Activated CD4-positive, alpha-beta memory T cell treated with anti-CD3 and anti-CD28 coated beads for 36 hours (primary cell): ENCODE measurements around the gene LRRC63. TPM values are rescaled to one million over a fixed set of nuclear protein-coding genes. Genes with fewer than 3 reads are reported as not detected.
A peak's percentile ranks its signal among the peaks of the same experiment; 100 is the strongest.
"Not testable (repeated sequence)": the region's sequence is repeated elsewhere in the genome, so short reads cannot be mapped to it uniquely, and the experiment has no call there.

Experiments used
- CTCF ChIA-PET: fragments of 350-600 bp; sonication (Branson Sonifier 250); formaldehyde crosslinking; loops from one replicate; lab custom pipeline; 2021; ENCODE audit warnings: antibody characterized with exemption, inconsistent platforms; lab: Charles Lee
- POLR2A ChIA-PET: fragments of 350-600 bp; sonication (Branson Sonifier 250); formaldehyde crosslinking; loops from one replicate; lab custom pipeline; 2021; ENCODE audit warnings: antibody characterized with exemption; lab: Charles Lee
- DNase-seq: peaks from one replicate; pipeline ENCODE4 v3.0.0-alpha.2; 2020
- H3K27ac Mint-ChIP-seq: one replicate; pipeline ENCODE4 v1.8.0; 2021; ENCODE audit warnings: mixed read lengths
- H3K27me3 Mint-ChIP-seq: one replicate; pipeline ENCODE4 v1.8.0; 2021; ENCODE audit warnings: mixed read lengths
- H3K36me3 Mint-ChIP-seq: one replicate; pipeline ENCODE4 v1.8.0; 2021; ENCODE audit warnings: mixed read lengths
- H3K4me1 Mint-ChIP-seq: one replicate; pipeline ENCODE4 v1.8.0; 2021; ENCODE audit warnings: low read depth, mixed read lengths
- H3K4me3 Mint-ChIP-seq: one replicate; pipeline ENCODE4 v1.8.0; 2021; ENCODE audit warnings: mild to moderate bottlenecking, mixed read lengths
- H3K9me3 Mint-ChIP-seq: one replicate; pipeline ENCODE4 v1.8.0; 2021; ENCODE audit warnings: mixed read lengths
- intact Hi-C: fragments of 100-400 bp; cut with micrococcal nuclease; formaldehyde crosslinking; loops from one replicate; pipeline ENCODE4 v1.15.1; 2023
- total RNA-seq, 2 experiments: library from RNA; stranded (reverse); gene quantifications; one replicate each; pipeline ENCODE4 v1.2.3, GENCODE V29; 2021

The LRRC63 gene
- total RNA-seq, 2 experiments from 2014 or later = 0.45 to 0.63 TPM

GRCh38 chr13:46197299-46198048, 14.3 kb upstream of the LRRC63 start:
- POLR2A ChIA-PET = no interaction called here

DNA sequence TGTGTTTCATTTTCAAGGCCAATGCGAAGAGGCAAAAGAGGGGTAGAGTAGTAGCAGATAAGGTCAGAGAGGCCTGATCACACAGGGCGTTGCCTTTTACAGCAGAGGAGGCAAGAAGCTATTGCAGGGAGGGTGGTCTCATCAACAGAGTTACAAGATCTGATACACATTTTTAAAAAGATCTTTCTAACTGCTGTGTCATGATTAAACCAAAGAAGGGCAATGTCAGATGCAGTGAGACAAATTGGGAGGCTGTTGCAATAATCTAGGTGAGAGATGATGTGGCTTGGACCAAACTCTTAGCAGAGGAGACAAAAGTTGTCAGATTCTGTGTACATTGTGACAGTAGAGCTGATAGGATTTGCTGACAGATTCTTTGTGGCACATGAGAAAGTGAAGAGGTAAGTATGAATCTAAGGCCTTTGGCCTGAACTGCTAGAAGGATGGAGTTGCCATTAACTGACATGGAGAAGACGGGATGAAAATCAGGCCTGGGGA, 13.0 kb upstream of the LRRC63 start:
- CTCF ChIA-PET = no interaction called here
- POLR2A ChIA-PET = no interaction called here
- no peaks in the 10 kb centered on the region for H3K36me3 Mint-ChIP-seq
- H3K9me3 Mint-ChIP-seq = no peaks in the 10 kb centered on the region
- peaks cover 28% of the 10 kb centered on the region for H3K4me1 Mint-ChIP-seq
- DNase-seq = no peak
- no peak overlapping the region for H3K27ac Mint-ChIP-seq
- no peaks in the 10 kb centered on the region for H3K27me3 Mint-ChIP-seq
- H3K4me3 Mint-ChIP-seq = no peak overlapping the region
- intact Hi-C loops = no loop called here

More at GRCh38 chr13:46197299-46198048, 14.3 kb upstream of the LRRC63 start:
- Mint-ChIP-seq H3K9me3 (no peaks in the 10 kb centered on the region), H3K4me3 (no peak overlapping the region), H3K27ac (no peak overlapping the region), H3K36me3 (no peaks in the 10 kb centered on the region), H3K27me3 (no peaks in the 10 kb centered on the region), H3K4me1 (peaks cover 20% of the 10 kb centered on the region)
- DNase-seq = no peak
- intact Hi-C loops = no loop called here
- CTCF ChIA-PET = no interaction called here

DNA sequence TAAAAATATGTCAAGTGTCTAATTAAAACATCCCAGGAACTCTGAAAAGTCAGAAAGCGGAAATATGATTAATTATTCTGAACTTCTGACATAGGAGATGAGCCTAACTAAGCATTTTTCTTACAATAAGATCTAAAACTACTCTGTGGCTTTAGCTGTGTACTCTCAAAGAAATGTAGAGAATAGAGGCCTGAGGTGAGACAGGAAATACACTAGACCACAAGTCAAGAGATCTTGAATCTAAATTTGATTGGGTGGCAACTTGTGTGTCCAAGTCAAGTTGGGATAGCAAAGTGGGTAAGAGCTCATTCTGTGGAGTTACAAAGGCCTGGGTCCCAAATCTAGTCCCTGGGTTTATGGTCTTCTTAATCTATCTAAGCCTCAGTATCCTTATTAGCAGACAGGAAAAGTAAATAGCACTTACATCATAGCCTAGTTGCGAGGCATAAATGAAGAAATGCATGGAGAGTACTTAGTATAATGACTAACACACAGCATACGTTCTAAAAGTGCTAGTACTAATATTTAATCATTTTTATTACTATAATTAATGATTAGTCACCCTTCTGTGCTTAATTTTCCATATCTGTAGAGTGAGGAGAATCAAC, 9.4 kb upstream of the LRRC63 start:
- H3K36me3 Mint-ChIP-seq = no peaks in the 10 kb centered on the region
- no peaks in the 10 kb centered on the region for H3K9me3 Mint-ChIP-seq
- H3K4me3 Mint-ChIP-seq = no peak overlapping the region
- DNase-seq = no peak
- H3K4me1 Mint-ChIP-seq = peaks cover 32% of the 10 kb centered on the region
- H3K27me3 Mint-ChIP-seq = no peaks in the 10 kb centered on the region
- ChIA-PET CTCF (no interaction called here), POLR2A (interaction anchor here (1.1 kb wide), 1 partner anchor 20 kb away, joined by 4 read pairs; the partner anchor contains the start of gene LCP1)
- peak overlapping the region; percentile 81 for H3K27ac Mint-ChIP-seq
- intact Hi-C loops = loop anchor here (1.0 kb wide), 2 partner anchors 9 to 20 kb away; partner anchors contain the start of genes LCP1 and LRRC63

GRCh38 chr13:46202966-46203365, 8.8 kb upstream of the LRRC63 start:
- POLR2A ChIA-PET = interaction anchor here (1.1 kb wide), 1 partner anchor 21 kb away, joined by 4 read pairs; the partner anchor contains the start of gene LCP1
- no peak for DNase-seq
- Mint-ChIP-seq H3K9me3 (no peaks in the 10 kb centered on the region), H3K4me3 (no peak overlapping the region), H3K27me3 (no peaks in the 10 kb centered on the region), H3K27ac (no peak overlapping the region), H3K4me1 (peaks cover 32% of the 10 kb centered on the region), H3K36me3 (no peaks in the 10 kb centered on the region)
- intact Hi-C loops = loop anchor here (1.0 kb wide), 2 partner anchors 8 to 21 kb away; partner anchors contain the start of genes LCP1 and LRRC63
- CTCF ChIA-PET = interaction anchor here (1.0 to 1.2 kb wide), 2 partner anchors 16 to 18 kb away, joined by 3 to 5 read pairs; no protein-coding TSS in a partner anchor

- DNase-seq = no peak
- H3K4me3 Mint-ChIP-seq = no peak overlapping the region
- intact Hi-C loops = no loop called here
- no peak overlapping the region for H3K27ac Mint-ChIP-seq
- H3K36me3 Mint-ChIP-seq = no peaks in the 10 kb centered on the region
- H3K4me1 Mint-ChIP-seq = peaks cover 33% of the 10 kb centered on the region
- no peaks in the 10 kb centered on the region for H3K27me3 Mint-ChIP-seq
- ChIA-PET CTCF (interaction anchor here (1.1 kb wide), 1 partner anchor 115 kb away, joined by 3 read pairs; no protein-coding TSS in a partner anchor), POLR2A (no interaction called here)
- no peaks in the 10 kb centered on the region for H3K9me3 Mint-ChIP-seq
Observed at GRCh38 chr13:46206143-46206542, 5.6 kb upstream of the LRRC63 start.

GRCh38 chr13:46207828-46208227, 3.9 kb upstream of the LRRC63 start:
- Mint-ChIP-seq H3K27ac (no peak overlapping the region), H3K9me3 (no peaks in the 10 kb centered on the region), H3K36me3 (no peaks in the 10 kb centered on the region), H3K27me3 (no peaks in the 10 kb centered on the region), H3K4me3 (no peak overlapping the region), H3K4me1 (peaks cover 24% of the 10 kb centered on the region)
- intact Hi-C loops = no loop called here
- CTCF ChIA-PET = no interaction called here
- DNase-seq = no peak
- POLR2A ChIA-PET = no interaction called here

DNA sequence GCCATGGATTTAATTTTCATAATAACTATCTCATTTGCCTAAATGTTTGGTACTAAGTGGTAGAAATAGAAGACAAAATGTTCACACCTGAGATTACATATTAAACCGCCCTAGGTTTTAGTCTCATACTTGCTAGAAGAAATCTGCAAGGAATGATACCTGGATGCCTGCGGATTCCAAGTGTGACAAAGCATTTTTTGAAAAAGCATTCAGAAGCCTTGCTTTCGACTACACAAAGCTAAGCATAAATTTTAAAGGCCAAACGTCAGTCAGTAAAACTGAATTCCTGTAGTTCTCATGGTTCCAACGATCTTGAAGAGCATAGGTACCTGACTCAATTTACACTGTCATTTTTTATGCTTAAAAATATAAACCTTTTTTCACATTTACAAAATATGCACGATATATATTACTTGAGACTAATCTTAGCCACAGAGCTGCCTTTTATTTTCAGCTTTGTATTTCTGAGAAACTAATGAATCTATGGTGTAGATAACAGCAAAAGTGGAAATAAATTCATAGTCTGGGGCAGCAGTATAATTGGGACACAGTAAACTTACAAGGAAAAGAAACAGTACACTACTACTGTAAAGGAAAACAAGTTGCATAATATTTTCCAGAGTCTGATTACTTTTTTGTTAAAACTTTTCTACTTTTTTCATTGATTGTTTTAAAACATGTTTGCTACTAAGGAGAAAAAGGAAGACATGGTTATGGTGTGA, 1.2 kb upstream of the LRRC63 start:
- ChIA-PET POLR2A (interaction anchor here (0.6 to 1.9 kb wide), 5 partner anchors 28 to 86 kb away, joined by 3 to 4 read pairs (median 3); partner anchors contain the start of gene LCP1), CTCF (interaction anchor here (0.6 to 0.9 kb wide), 4 partner anchors 26 to 187 kb away, joined by 3 to 4 read pairs (median 3); no protein-coding TSS in a partner anchor)
- H3K36me3 Mint-ChIP-seq = no peaks in the 10 kb centered on the region

GRCh38 chr13:46211116-46211482, 629 bp upstream of the LRRC63 start:
- H3K9me3 Mint-ChIP-seq = no peaks in the 10 kb centered on the region
- CTCF ChIA-PET = interaction anchor here (0.6 to 0.9 kb wide), 4 partner anchors 26 to 187 kb away, joined by 3 to 4 read pairs (median 3); no protein-coding TSS in a partner anchor
- DNase-seq = peak; percentile 50
- intact Hi-C loops = loop anchor here (1.0 to 5.0 kb wide), 6 partner anchors 9 to 159 kb away; partner anchors contain the start of gene ZC3H13
- POLR2A ChIA-PET = interaction anchor here (0.6 to 1.9 kb wide), 5 partner anchors 29 to 85 kb away, joined by 3 to 4 read pairs (median 3); partner anchors contain the start of gene LCP1
- peak overlapping the region; percentile 85 for H3K4me3 Mint-ChIP-seq
- peaks cover 21% of the 10 kb centered on the region for H3K4me1 Mint-ChIP-seq
- no peaks in the 10 kb centered on the region for H3K27me3 Mint-ChIP-seq
- H3K36me3 Mint-ChIP-seq = no peaks in the 10 kb centered on the region
- peak overlapping the region; percentile 74 for H3K27ac Mint-ChIP-seq

More for the DNA sequence above, 1.2 kb upstream of the LRRC63 start:
- Mint-ChIP-seq H3K27me3 (no peaks in the 10 kb centered on the region), H3K27ac (peak overlapping the region; percentile 74), H3K4me3 (peak overlapping the region; percentile 85), H3K9me3 (no peaks in the 10 kb centered on the region), H3K4me1 (peaks cover 24% of the 10 kb centered on the region)
- intact Hi-C loops = loop anchor here (1.0 to 5.0 kb wide), 6 partner anchors 8 to 158 kb away; partner anchors contain the start of gene ZC3H13
- DNase-seq = no peak

DNA sequence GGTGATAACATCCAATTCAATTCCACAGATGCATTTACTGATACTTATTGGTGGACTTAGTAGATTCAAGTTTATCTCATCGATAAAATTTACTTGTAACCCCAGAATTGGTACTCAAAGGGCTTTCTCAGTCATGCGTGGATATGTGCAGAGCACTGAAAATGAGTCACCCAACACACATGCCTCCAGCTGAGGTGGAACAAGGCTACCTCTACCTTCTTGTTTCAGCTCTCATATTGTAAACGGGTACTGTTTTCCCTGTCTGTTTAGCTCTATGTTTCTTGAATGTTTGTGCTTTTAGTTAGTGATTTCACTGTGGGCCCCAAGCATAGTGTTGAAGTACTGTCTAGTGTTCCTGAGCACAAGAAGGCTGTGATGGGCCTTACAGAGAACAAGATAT, 1.5 kb downstream of the LRRC63 start:
- Mint-ChIP-seq H3K36me3 (no peaks in the 10 kb centered on the region), H3K27me3 (no peaks in the 10 kb centered on the region), H3K4me1 (peaks cover 21% of the 10 kb centered on the region), H3K9me3 (no peaks in the 10 kb centered on the region), H3K27ac (no peak overlapping the region), H3K4me3 (peak overlapping the region; percentile 10)
- DNase-seq = no peak
- CTCF ChIA-PET = no interaction called here
- POLR2A ChIA-PET = no interaction called here
- intact Hi-C loops = loop anchor here (5.0 kb wide), 2 partner anchors 109 to 161 kb away; partner anchors contain the start of gene ZC3H13

GRCh38 chr13:46214741-46215140, 3.0 kb downstream of the LRRC63 start:
- H3K27me3 Mint-ChIP-seq, DNase-seq, H3K27ac Mint-ChIP-seq, CTCF ChIA-PET, H3K36me3 Mint-ChIP-seq, H3K4me3 Mint-ChIP-seq, POLR2A ChIA-PET, H3K9me3 Mint-ChIP-seq: not testable (repeated sequence)
- intact Hi-C loops = loop anchor here (5.0 kb wide), 2 partner anchors 108 to 162 kb away; partner anchors contain the start of gene ZC3H13
- H3K4me1 Mint-ChIP-seq = peaks cover 19% of the 10 kb centered on the region

DNA sequence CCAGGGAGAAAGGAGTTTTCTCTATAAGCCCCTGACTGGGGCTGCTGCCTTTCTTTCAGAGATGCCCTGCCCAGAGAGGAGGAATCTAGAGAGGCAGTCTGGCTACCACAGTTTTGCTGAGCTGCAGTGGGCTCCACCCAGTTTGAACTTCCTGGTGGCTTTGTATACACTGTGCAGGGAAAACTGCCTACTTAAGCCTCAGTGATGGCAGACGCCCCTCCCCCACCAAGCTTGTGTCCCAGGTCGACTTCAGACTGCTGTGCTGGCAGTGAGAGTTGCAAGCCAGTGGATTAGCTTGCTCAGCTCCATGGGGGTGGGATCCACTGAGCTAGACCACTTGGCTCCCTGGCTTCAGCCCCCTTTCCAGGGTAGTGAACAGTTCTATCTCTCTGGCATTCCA, 8.5 kb downstream of the LRRC63 start:
- H3K27ac Mint-ChIP-seq, H3K36me3 Mint-ChIP-seq, CTCF ChIA-PET, POLR2A ChIA-PET, intact Hi-C loops, H3K27me3 Mint-ChIP-seq, H3K4me3 Mint-ChIP-seq, H3K4me1 Mint-ChIP-seq: not testable (repeated sequence)
- H3K9me3 Mint-ChIP-seq = peaks cover 16% of the 10 kb centered on the region
- DNase-seq = peak; percentile 12
